ENCODE results near the gene FAAH.

FAAH gene

GRCh38 chr1:46401154-46401913 lies 7.2 kb downstream of the FAAH start:
- no peak for DNase-seq (ENCODE audit: low read depth)

DNA sequence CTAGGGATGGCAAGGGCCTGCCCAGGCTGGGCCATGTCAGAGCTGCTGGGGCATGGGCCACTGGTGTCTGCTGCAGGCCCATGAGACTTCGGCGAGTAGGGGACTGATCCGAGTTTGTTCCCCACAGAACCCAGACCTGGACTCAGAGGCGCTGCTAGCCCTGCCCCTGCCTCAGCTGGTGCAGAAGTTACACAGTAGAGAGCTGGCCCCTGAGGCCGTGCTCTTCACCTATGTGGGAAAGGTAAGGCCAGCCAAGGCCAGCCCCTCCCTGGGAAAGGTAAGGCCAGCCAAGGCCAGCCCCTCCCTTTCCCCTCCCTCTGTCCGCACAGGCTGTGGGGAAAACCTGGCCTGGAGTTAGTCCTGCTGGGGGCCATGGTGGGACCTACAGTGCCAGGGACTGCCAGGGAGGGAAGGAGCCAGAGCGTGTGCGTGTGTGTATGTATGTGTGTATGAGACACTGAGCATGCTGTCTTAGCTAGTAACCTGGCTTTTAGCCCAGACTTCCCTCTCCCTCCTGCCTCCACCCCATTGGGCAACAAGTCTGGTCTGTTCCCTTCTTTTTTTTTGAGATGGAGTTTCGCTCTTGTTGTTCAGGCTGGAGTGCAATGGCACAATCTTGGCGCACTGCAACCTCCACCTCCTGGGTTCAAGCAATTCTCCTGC lies 8.0 kb downstream of the FAAH start:
- DNase-seq (ENCODE audit: low read depth) = no peak

GRCh38 chr1:46403916-46404315 lies 9.8 kb downstream of the FAAH start:
- no peak for DNase-seq (ENCODE audit: low read depth)

- no peak for DNase-seq (ENCODE audit: low read depth)
Observed at GRCh38 chr1:46404482-46405196, 10.5 kb downstream of the FAAH start.

- no peak for DNase-seq (ENCODE audit: low read depth)
Observed at GRCh38 chr1:46405197-46405555, 11.1 kb downstream of the FAAH start.

DNA sequence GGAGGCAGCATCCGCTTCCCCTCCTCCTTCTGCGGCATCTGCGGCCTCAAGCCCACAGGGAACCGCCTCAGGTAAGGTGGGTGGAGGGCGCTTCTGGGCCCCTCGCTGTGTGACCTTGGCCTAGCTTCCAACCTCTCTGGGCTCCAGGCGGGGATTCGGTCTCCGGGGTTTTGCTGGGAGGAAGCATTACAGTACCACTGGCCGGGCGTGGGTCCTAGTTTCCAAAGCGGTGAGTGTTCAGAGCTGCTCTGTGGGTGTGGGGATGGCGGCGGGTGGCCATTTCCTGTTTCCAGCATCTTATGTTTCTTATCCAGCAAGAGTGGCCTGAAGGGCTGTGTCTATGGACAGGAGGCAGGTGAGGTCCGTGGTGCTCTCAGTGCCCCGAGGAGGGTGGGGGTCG lies 11.6 kb downstream of the FAAH start:
- no peak for DNase-seq (ENCODE audit: low read depth)

- DNase-seq (ENCODE audit: low read depth) = no peak
Observed at GRCh38 chr1:46406881-46407608, 12.9 kb downstream of the FAAH start.

- no peak for DNase-seq (ENCODE audit: low read depth)
Observed at GRCh38 chr1:46407636-46408035, 13.5 kb downstream of the FAAH start.

GRCh38 chr1:46408356-46409062 lies 14.4 kb downstream of the FAAH start:
- no peak for DNase-seq (ENCODE audit: low read depth)

GRCh38 chr1:46409063-46409372 lies 14.9 kb downstream of the FAAH start:
- DNase-seq (ENCODE audit: low read depth) = no peak

- no peak for DNase-seq (ENCODE audit: low read depth)
Observed at GRCh38 chr1:46410156-46411009, 16.3 kb downstream of the FAAH start.

DNA sequence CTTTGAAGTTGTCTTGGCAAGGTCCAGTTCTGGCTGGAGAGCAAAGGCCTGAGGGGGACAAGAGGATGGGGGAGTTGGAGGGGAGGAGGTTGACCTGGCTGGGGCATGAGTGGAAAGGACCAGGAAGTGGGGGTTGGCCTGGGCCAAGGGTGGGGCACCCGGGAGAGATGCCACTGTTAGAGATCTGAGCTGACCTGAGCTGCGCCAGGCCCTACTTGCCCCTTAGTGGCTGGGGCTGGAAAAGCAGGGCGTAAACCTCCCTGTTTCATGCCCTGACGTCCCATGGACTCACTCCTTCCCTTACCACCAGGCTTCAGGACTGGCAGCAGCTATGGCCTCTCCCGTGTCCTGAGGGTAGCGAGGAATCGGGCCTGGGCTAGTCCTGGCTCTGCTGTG lies 16.9 kb downstream of the FAAH start:
- DNase-seq (ENCODE audit: low read depth) = no peak

DNA sequence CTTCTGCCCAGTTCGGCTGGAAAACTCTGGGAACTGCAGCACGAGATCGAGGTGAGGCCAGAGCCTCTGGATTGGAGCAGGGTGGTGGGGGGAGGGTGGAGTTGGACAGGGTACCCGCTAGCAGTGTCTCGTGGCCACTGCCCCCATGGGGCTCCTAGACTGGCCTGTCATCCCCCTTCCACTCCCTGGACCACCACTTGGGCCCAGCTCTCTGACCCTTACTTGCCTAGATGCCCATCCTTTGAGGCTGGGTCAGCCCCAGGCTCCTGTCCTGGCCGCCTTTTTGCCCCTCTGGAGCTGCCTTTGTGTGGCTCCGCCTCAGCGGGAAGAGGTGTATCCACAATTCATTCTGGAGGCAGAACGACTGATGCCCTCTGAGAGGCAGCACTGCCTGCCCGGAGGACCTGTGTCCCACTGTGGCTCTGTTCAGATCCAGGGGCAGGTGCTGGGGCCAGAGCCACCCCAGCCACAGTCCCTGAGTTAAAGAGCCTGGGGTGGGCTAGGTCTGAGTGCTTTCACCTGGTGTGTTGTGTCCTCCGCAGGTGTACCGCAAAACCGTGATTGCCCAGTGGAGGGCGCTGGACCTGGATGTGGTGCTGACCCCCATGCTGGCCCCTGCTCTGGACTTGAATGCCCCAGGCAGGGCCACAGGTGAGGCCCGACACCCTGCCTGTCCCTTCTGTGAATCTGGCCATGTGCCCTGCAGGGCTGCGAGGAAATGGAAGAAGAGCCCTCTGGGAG lies 17.7 kb downstream of the FAAH start:
- no peak for DNase-seq (ENCODE audit: low read depth)

- DNase-seq (ENCODE audit: low read depth) = no peak
Observed at GRCh38 chr1:46412893-46413595, 18.9 kb downstream of the FAAH start.

DNA sequence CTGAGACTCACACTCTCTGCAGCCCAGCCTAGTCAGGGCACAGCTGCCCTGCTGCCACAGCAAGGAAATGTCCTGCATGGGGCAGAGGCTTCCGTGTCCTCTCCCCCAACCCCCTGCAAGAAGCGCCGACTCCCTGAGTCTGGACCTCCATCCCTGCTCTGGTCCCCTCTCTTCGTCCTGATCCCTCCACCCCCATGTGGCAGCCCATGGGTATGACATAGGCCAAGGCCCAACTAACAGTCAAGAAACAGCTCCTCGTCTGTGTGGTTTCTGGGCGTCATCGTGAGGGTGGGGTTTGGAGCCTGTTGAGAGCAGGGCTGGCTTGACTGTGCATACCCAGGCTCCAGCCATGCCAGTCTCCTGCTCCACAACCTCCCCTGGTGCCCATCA lies 19.5 kb downstream of the FAAH start:
- no peak for DNase-seq (ENCODE audit: low read depth)

DNA sequence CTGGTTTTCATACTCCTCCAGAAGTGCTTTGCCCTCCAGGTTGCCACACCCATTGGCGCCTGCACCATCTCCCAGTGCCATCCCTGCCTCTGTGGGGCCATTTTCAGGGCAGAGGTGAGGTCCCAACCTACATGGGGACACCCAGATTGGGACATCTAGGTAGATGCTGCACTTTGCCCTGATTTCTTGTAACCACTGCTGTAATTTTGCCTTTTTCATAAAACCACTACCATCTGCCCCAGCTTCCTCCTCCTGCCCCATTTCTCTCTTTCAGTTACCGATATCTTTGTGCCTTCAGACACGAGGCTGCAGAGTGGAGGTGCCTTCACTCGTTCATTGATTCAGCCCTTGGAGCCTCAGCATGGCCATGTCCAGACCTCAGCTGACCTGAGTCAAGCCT lies 21.4 kb downstream of the FAAH start:
- DNase-seq (ENCODE audit: low read depth) = no peak

DNA sequence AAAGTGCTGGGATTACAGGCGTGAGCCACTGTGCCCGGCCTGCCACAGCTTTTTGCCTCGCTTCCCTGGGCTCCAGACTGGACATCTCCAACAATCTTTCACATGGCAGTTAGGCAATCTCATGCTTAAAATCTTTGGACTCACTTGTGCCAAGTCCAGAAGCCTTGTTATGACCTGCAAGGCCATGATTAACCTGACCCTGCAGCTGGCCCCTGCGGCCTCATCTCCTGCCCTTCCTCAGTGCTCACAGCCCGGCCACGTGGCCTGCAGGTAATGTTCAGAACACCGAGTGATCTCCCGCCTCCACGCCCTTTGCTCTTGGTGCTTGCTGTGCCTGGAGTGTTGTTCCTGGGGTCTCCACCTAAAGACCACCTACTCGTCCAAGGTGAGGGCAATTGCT lies 24.9 kb downstream of the FAAH start:
- DNase-seq (ENCODE audit: low read depth) = no peak

- DNase-seq (ENCODE audit: low read depth) = no peak
Observed at GRCh38 chr1:46420533-46420915, 26.4 kb downstream of the FAAH start.

- no peak for DNase-seq (ENCODE audit: low read depth)
Observed at GRCh38 chr1:46421739-46422138, 27.6 kb downstream of the FAAH start.
